GM12874 (cell line): Measurements from ENCODE around the gene C2orf76.

ENCODE experiments used
- CTCF ChIP-seq: IDR thresholded peaks from 2 replicates; pipeline ENCODE4 v1.5.1; 2011; ENCODE audit warnings: low read depth, mild to moderate bottlenecking, control low read depth, low read length, moderate library complexity; ENCODE audit not compliant: insufficient read depth

Gene C2orf76

GRCh38 chr2:119402645-119403560 lies 36.3 kb upstream of the C2orf76 start:
- no peak for TF ChIP-seq CTCF

GRCh38 chr2:119402106-119402505 lies 35.5 kb upstream of the C2orf76 start:
- no peak for TF ChIP-seq CTCF

- no peak for TF ChIP-seq CTCF
These were observed 30.6 kb upstream of the C2orf76 start for GRCh38 chr2:119397196-119397595.

- TF ChIP-seq CTCF = no peak
These were observed 27.5 kb upstream of the C2orf76 start for GRCh38 chr2:119393971-119394748.

- TF ChIP-seq CTCF = no peak
These were observed 23.1 kb upstream of the C2orf76 start for GRCh38 chr2:119389615-119390306.

- 0 out of 2 replicates have a peak, but pooled peaks have one; percentile 10 for TF ChIP-seq CTCF
These were observed 20.9 kb upstream of the C2orf76 start for GRCh38 chr2:119387381-119388129.

- no peak for TF ChIP-seq CTCF
These were observed 18.8 kb upstream of the C2orf76 start for GRCh38 chr2:119385466-119385865.
